Right kidney (tissue), 1 donor: ENCODE results near the gene SIM1.

Experiments used
- DNase-seq: peaks from one replicate; pipeline ENCODE4 v3.0.0-alpha.2; 2016

SIM1 gene

DNA sequence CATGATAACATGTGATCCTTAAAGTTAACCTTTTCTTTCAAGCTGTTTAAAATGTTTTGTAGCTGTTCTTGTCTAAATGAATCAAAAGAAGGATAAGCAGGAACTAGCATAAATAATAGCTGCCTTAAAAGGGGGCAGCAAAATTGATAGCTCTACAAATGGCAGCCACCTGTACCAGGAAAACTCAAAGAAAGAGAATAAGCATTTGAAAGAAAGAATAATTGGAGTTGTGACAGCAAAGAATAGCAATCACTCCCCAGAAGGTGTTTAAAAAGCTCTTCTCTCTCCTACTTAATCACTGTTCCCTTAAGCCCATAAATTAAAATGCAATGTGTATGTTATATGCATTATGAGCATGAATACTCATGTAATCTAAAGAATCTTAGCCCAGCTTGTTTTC lies 114.6 kb downstream of the SIM1 start:
- DNase-seq: no peak

DNA sequence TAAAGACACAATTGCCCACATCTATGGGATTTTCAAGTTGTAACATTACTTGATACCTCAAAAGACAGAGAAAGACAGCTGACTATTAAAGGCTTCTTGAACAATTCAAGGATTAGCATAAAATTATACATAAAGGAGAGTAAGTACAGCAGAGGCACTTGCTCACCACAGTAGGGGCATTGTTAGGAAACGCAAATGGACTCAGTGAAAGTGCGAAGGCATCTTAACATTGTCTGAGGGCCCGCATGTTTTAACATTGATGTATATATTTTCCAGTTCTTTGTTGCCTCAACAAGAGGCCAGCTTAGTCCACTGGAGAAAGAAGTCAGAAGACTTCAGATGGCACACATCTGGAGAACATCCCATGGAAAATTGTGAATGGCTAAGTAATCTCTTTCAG lies 115.4 kb downstream of the SIM1 start:
- no peak for DNase-seq

- DNase-seq: no peak
Observed at GRCh38 chr6:100347901-100348550, 116.7 kb downstream of the SIM1 start.

GRCh38 chr6:100346828-100347227 lies 117.9 kb downstream of the SIM1 start:
- DNase-seq: no peak

- no peak for DNase-seq
Observed at GRCh38 chr6:100346203-100346602, 118.5 kb downstream of the SIM1 start.

GRCh38 chr6:100344761-100345160 lies 120.0 kb downstream of the SIM1 start:
- DNase-seq: no peak

GRCh38 chr6:100344321-100344720 lies 120.4 kb downstream of the SIM1 start:
- no peak for DNase-seq

DNA sequence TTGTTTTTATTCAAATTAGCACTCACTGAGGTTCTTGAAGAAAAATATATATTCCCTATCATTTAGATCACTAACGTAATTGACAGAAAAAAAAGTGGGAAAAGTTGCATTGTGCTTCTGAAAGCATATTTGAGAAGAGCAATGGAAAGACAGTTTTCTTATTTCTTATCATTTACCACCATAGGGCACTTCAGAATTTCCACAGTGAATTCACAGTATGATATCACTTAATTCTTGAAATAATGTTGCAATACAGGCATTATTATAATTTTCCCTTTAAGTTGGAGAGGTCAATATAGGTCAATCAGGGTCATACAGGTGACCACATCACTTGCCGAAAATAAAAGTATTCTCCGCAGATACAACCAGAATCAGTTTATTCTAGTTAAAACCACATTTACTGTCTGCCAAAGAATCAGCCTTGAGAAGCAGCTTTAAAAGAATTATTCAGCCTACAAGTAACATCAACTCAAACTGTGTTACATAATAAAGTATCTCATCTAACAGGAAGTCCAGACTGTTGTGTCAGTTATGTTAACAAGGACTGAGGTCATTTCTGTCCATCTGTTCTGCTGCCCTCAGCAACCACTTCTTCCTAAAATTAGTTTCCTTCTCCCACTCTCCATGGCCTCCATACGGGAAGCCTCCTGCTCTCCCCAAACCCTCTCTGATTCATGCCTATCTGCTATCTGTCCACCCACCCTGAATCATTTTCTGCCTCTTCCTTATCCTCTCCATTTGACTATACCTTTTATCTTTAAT lies 121.2 kb downstream of the SIM1 start:
- no peak for DNase-seq

DNA sequence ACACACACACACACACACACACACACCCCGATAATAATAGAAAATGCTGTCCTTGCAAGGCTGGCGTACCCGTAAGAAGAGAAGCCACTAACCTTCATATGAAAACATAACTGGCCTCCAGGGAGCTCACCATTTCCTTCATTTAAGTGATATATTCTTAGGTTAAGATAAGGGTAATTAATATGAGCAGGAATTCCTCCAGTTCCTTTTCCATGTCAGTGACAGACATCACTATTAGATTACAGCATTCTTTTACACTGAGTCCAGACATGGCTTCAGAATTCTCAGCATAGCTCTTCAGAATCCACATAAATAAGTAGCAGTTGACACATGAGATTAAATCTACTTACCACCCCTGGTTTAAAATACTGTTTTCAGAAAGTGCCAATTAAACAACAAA lies 121.9 kb downstream of the SIM1 start:
- DNase-seq: no peak

- DNase-seq: no peak
Observed at GRCh38 chr6:100339574-100340255, 125.0 kb downstream of the SIM1 start.

DNA sequence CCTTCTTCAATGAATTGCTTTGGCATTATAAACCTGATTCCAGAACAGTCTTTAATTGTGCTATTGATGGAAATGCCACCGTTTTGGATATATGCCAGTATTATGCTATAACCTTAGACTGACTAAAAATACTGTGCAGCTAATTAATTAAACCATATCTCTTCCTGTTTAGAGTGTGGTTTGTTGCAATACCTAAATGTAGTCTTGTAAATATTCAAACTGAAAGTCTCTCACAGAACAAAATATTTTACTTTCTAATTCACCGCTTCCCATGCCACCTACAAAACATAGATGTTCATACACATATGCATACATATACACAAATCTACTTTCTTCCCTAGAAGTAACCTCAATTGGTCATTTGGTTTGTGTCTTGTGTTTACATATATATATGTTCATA lies 126.6 kb downstream of the SIM1 start:
- DNase-seq: no peak

DNA sequence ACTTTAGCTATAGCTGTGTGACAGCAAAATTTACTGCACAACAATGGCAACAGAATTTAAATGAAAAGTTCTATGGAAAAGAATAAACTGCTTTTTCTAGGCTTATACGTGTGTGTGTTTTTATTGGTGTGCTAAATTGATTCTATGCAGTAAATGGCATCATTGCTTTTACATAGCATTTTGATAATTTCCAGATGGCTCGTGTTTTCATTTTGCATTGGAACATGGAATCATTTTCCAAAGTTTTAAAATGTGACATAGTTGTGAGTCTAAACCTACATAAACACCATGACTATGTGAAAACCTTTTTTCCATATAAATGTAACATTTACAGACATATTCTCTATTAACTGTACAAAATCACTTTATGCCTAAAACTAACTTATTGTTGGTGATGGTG lies 127.8 kb downstream of the SIM1 start:
- no peak for DNase-seq

- DNase-seq: no peak
Observed at GRCh38 chr6:100335991-100336390, 128.7 kb downstream of the SIM1 start.
